IMR-90 (cell line): ENCODE data around the gene COX8C. TPM values are rescaled to one million over a fixed set of nuclear protein-coding genes. Genes with fewer than 3 reads are reported as not detected.

Source experiments
- ATAC-seq: fragments of 200-7000 bp; cut with Tn5 transposase; 2 replicates; pipeline ENCODE4 v1.9.1; 2020; ENCODE audit warnings: low read depth, mild to moderate bottlenecking, moderate library complexity
- BruUV-seq: library from RNA; stranded (reverse); fragments of 400-500 nt; replicated peaks from 2 replicates; lab custom pipeline; 2021; lab: Mats Ljungman, UMichigan
- CTCF ChIA-PET: fragments of 300-600 bp; formaldehyde crosslinking; extraction: SDS; loops from one replicate; lab custom pipeline; 2021; ENCODE audit warnings: antibody characterized with exemption; lab: Yijun Ruan, JAX
- POLR2A ChIA-PET: fragments of 300-600 bp; sonication (Branson Sonifier 250); formaldehyde crosslinking; loops from one replicate; lab custom pipeline; 2022; ENCODE audit warnings: antibody characterized with exemption; ENCODE audit not compliant: unreplicated experiment; lab: Charles Lee
- DNase-seq: peaks from one replicate; pipeline ENCODE4 v3.0.0; 2013
- H2AFZ ChIP-seq: replicated peaks from 2 replicates; pipeline ENCODE3; 2013; ENCODE audit warnings: low read length, mild to moderate bottlenecking; ENCODE audit not compliant: poor library complexity
- H2AK5ac ChIP-seq: 2 replicates; pipeline ENCODE4 v1.6.1; 2013; ENCODE audit warnings: low read depth, low read length, inconsistent platforms
- H2AK9ac ChIP-seq: replicated peaks from 2 replicates; pipeline ENCODE3; 2013; ENCODE audit warnings: mild to moderate bottlenecking, low read depth, low read length, moderate library complexity; ENCODE audit not compliant: poor library complexity
- H2BK120ac ChIP-seq: 2 replicates; pipeline ENCODE4 v1.6.1; 2013; ENCODE audit warnings: low read depth, low read length, inconsistent platforms
- H2BK15ac ChIP-seq: 3 replicates; pipeline ENCODE4 v1.6.1; 2013; ENCODE audit warnings: low read depth, low read length, inconsistent platforms
- H2BK20ac ChIP-seq: 2 replicates; pipeline ENCODE4 v1.6.1; 2013; ENCODE audit warnings: low read depth, mild to moderate bottlenecking, inconsistent platforms, low read length, moderate library complexity
- H2BK5ac ChIP-seq: 2 replicates; pipeline ENCODE4 v1.6.1; 2013; ENCODE audit warnings: mild to moderate bottlenecking, low read depth, low read length, inconsistent platforms; ENCODE audit not compliant: poor library complexity, severe bottlenecking
- H3K14ac ChIP-seq: replicated peaks from 2 replicates; pipeline ENCODE4 v1.6.1; 2013; ENCODE audit warnings: low read depth, low read length, inconsistent platforms
- H3K18ac ChIP-seq: 2 replicates; pipeline ENCODE4 v1.6.1; 2013; ENCODE audit warnings: low read depth, low read length, control low read depth
- H3K23ac ChIP-seq: 2 replicates; pipeline ENCODE4 v1.6.1; 2013; ENCODE audit warnings: low read depth, low read length, inconsistent platforms
- H3K27ac ChIP-seq: 2 replicates; pipeline ENCODE4 v1.5.1; 2013; ENCODE audit warnings: mild to moderate bottlenecking, control low read depth, low read length; ENCODE audit not compliant: insufficient read depth
- H3K27me3 ChIP-seq: 2 replicates; pipeline ENCODE4 v1.6.1; 2013; ENCODE audit warnings: low read length; ENCODE audit not compliant: control insufficient read depth, insufficient read depth
- H3K36me3 ChIP-seq: 2 replicates; pipeline ENCODE4 v1.6.1; 2013; ENCODE audit warnings: low read length, mixed read lengths; ENCODE audit not compliant: control insufficient read depth, insufficient read depth
- H3K4ac ChIP-seq: 2 replicates; pipeline ENCODE4 v1.6.1; 2013; ENCODE audit warnings: low read depth, low read length, inconsistent platforms
- H3K4me1 ChIP-seq: 2 replicates; pipeline ENCODE4 v1.6.1; 2013; ENCODE audit warnings: low read length, mixed read lengths; ENCODE audit not compliant: control insufficient read depth, insufficient read depth
- H3K4me2 ChIP-seq: 2 replicates; pipeline ENCODE4 v1.6.1; 2013; ENCODE audit warnings: low read depth, mild to moderate bottlenecking, control low read depth, low read length, moderate library complexity
- H3K4me3 ChIP-seq: 2 replicates; pipeline ENCODE4 v1.5.1; 2013; ENCODE audit warnings: low read depth, mild to moderate bottlenecking, control low read depth, low read length, moderate library complexity; ENCODE audit not compliant: insufficient read depth
- H3K56ac ChIP-seq: 2 replicates; pipeline ENCODE4 v1.6.1; 2013; ENCODE audit warnings: low read length, inconsistent platforms; ENCODE audit not compliant: insufficient read depth; ENCODE audit errors: extremely low read depth
- H3K79me1 ChIP-seq, 2 experiments: 2 replicates each; pipeline ENCODE4 v1.6.1; 2013; ENCODE audit warnings: low read length in 2 of 2, inconsistent platforms in 1 of 2, low read depth in 1 of 2
- H3K9ac ChIP-seq: 2 replicates; pipeline ENCODE4 v1.6.1; 2013; ENCODE audit warnings: low read depth, low read length, control low read depth
- H3K9me1 ChIP-seq: 2 replicates; pipeline ENCODE4 v1.6.1; 2013; ENCODE audit warnings: low read length, inconsistent platforms; ENCODE audit not compliant: insufficient read depth
- H3K9me3 ChIP-seq: 2 replicates; pipeline ENCODE4 v1.6.1; 2013; ENCODE audit warnings: low read length; ENCODE audit not compliant: control insufficient read depth, insufficient read depth
- H4K20me1 ChIP-seq: 2 replicates; pipeline ENCODE4 v1.6.1; 2013; ENCODE audit warnings: low read length, inconsistent platforms; ENCODE audit not compliant: insufficient read depth
- H4K5ac ChIP-seq: 2 replicates; pipeline ENCODE4 v1.6.1; 2013; ENCODE audit warnings: mild to moderate bottlenecking, low read depth, low read length, control low read depth
- H4K8ac ChIP-seq, 2 experiments: 2 replicates each; pipeline ENCODE4 v1.6.1; 2013; ENCODE audit warnings: low read depth in 2 of 2, low read length in 2 of 2, control low read depth in 1 of 2, inconsistent platforms in 1 of 2
- H4K91ac ChIP-seq: 2 replicates; pipeline ENCODE4 v1.6.1; 2013; ENCODE audit warnings: low read depth, low read length, inconsistent platforms; ENCODE audit not compliant: insufficient read depth
- BHLHE40 ChIP-seq: fragments of 150-350 bp; IDR thresholded peaks from 2 replicates; pipeline ENCODE4 v1.6.1; 2016; ENCODE audit warnings: mild to moderate bottlenecking, low read depth, low read length
- CEBPB ChIP-seq: IDR thresholded peaks from 2 replicates; pipeline ENCODE4 v1.6.1; 2012; ENCODE audit warnings: low read depth, low read length, improper control_type of control experiment
- FOS ChIP-seq: fragments of 150-350 bp; IDR thresholded peaks from 2 replicates; pipeline ENCODE4 v1.6.1; 2016; ENCODE audit warnings: low read depth, low read length
- MAFK ChIP-seq: IDR thresholded peaks from 2 replicates; pipeline ENCODE4 v1.6.1; 2012; ENCODE audit warnings: low read depth, low read length, improper control_type of control experiment
- MAZ ChIP-seq: IDR thresholded peaks from 2 replicates; pipeline ENCODE4 v1.6.1; 2012; ENCODE audit warnings: low read depth, mild to moderate bottlenecking, low read length, improper control_type of control experiment, moderate library complexity, borderline replicate concordance
- MXI1 ChIP-seq: IDR thresholded peaks from 2 replicates; pipeline ENCODE4 v1.6.1; 2012; ENCODE audit warnings: low read depth, mild to moderate bottlenecking, low read length, moderate library complexity, borderline replicate concordance
- NFE2L2 ChIP-seq: fragments of 150-350 bp; IDR thresholded peaks from 2 replicates; pipeline ENCODE4 v1.6.1; 2016; ENCODE audit warnings: low read depth, mild to moderate bottlenecking, low read length
- POLR2A ChIP-seq: IDR thresholded peaks from 2 replicates; pipeline ENCODE4 v1.6.1; 2012; ENCODE audit warnings: mild to moderate bottlenecking, low read depth, low read length
- RAD21 ChIP-seq: IDR thresholded peaks from 2 replicates; pipeline ENCODE4 v1.6.1; 2012; ENCODE audit warnings: low read length, improper control_type of control experiment
- SMC3 ChIP-seq: fragments of 150-350 bp; IDR thresholded peaks from 2 replicates; pipeline ENCODE4 v1.6.1; 2016; ENCODE audit warnings: low read depth, mild to moderate bottlenecking, antibody characterized with exemption, low read length, moderate library complexity
- USF2 ChIP-seq: fragments of 150-350 bp; IDR thresholded peaks from 2 replicates; pipeline ENCODE4 v1.6.1; 2017; ENCODE audit warnings: mild to moderate bottlenecking, antibody characterized with exemption, low read length, low read depth
- WGBS, 2 experiments: methylation state at CpG; one replicate each; pipeline versions ENCODE4 v1.1.5 to v1.1.7; 2013; ENCODE audit warnings: missing lambda C conversion rate in 2 of 2; ENCODE audit not compliant: insufficient read length in 1 of 2; ENCODE audit errors: extremely low coverage in 2 of 2; 5-methylcytosine and 5-hydroxymethylcytosine counted together
- dilution Hi-C: fragments of 300-500 bp; cut with HindIII; formaldehyde crosslinking; loops from one replicate; pipeline ENCODE4 v1.14.3; 2018; ENCODE audit warnings: low sequenced_read_pairs; ENCODE audit not compliant: unreplicated experiment
- in situ Hi-C: fragments of 300-500 bp; cut with MboI; formaldehyde crosslinking; loops from 3 replicates; pipeline ENCODE4 v1.14.3; 2019; ENCODE audit warnings: low sequenced_read_pairs, inconsistent platforms, mixed read lengths
- intact Hi-C: fragments of 100-400 bp; cut with micrococcal nuclease; formaldehyde crosslinking; loops from 2 replicates; pipeline ENCODE4 v1.10.0; 2022
- polyA plus RNA-seq, 3 experiments: library from polyadenylated mRNA; depleted of rRNA; stranded (reverse); fragments of >200 nt; gene quantifications; 2 replicates each; pipeline ENCODE4 v1.2.3, GENCODE V29; 2012; ENCODE audit warnings: low replicate concordance in 1 of 3
- total RNA-seq: library from RNA; depleted of rRNA; stranded (reverse); fragments of >200 nt; gene quantifications from 2 replicates; pipeline ENCODE4 v1.2.3, GENCODE V29; 2012
- TF ChIP-seq, protein P1 (sequence below): conservative IDR thresholded peaks from 2 replicates; pipeline ENCODE4 v1.5.1; 2012; ENCODE audit warnings: mild to moderate bottlenecking, low read depth, low read length, improper control_type of control experiment

Gene COX8C
- total and polyA plus RNA-seq, 2 of the 4 experiments (the other 2 are of a cell fraction), result not detected

DNA sequence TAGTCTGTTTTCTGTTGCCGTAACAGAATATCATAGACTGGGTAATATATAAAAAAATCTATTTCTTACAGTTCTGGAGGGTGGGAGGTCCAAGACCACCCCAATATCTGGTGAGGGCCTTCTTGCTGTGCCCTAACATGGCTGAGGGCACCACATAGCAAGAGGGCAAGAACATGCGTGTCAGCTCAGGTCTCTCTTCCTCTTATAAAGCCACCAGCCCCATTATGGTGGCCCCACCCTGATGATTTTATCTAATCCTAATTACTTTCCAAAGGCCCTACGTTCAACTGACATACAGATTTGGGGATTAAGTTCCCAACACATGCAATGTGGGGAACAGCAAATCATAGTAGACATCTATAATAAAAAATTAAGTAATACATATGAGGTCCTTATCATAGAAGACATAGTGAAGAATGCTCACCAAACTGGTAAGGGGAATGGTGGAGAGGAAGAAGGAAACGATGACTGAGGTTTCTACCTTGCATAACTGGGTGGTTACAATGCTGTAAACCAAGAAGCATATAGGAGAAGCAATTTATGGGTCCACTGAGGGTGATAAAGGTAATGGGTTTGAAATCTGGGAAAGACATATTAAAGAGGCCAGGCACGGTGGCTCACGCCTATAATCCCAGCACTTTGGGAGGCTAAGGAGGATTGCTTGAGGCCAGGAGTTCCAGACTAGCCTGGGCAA, 41.1 kb upstream of the COX8C start:
- Histone ChIP-seq H4K91ac (no peak overlapping the region), H3K4me1 (peaks cover 12% of the 10 kb centered on the region), H2BK15ac (no peak overlapping the region), H3K23ac (no peak overlapping the region), H2AK5ac (no peak overlapping the region; the same call in 1 of the 2 replicates), H3K9me3 (no peaks in the 10 kb centered on the region), H3K9me1 (peaks cover 17% of the 10 kb centered on the region), H3K14ac (no peak overlapping the region), H3K4me2 (no peak overlapping the region), H2AFZ (no peak overlapping the region), H3K18ac (no peak overlapping the region), H4K5ac (no peak overlapping the region), H2BK5ac (no peak overlapping the region), H4K8ac (no peak overlapping the region), H2BK20ac (no peak overlapping the region), H3K27ac (no peak overlapping the region), H3K4me3 (no peak overlapping the region), H2BK120ac (no peak overlapping the region), H4K20me1 (peaks cover 34% of the 10 kb centered on the region), H3K56ac (no peak overlapping the region), H2AK9ac (no peak overlapping the region), H3K9ac (no peak overlapping the region), H3K79me1 (peaks cover 34 to 73% of the 10 kb centered on the region in 2 experiments), H3K4ac (no peak overlapping the region), H3K36me3 (0 out of 2 replicates have a peak, but pooled peaks cover 1% of the 10 kb centered on the region), H3K27me3 (no peaks in the 10 kb centered on the region)
- CTCF ChIA-PET, result no interaction called here
- no peak for TF ChIP-seq BHLHE40
- TF ChIP-seq RAD21, result no peak
- no peak for TF ChIP-seq MAFK
- TF ChIP-seq USF2, result no peak
- TF ChIP-seq SMC3, result no peak
- TF ChIP-seq MAZ, result no peak
- TF ChIP-seq, protein P1, sequence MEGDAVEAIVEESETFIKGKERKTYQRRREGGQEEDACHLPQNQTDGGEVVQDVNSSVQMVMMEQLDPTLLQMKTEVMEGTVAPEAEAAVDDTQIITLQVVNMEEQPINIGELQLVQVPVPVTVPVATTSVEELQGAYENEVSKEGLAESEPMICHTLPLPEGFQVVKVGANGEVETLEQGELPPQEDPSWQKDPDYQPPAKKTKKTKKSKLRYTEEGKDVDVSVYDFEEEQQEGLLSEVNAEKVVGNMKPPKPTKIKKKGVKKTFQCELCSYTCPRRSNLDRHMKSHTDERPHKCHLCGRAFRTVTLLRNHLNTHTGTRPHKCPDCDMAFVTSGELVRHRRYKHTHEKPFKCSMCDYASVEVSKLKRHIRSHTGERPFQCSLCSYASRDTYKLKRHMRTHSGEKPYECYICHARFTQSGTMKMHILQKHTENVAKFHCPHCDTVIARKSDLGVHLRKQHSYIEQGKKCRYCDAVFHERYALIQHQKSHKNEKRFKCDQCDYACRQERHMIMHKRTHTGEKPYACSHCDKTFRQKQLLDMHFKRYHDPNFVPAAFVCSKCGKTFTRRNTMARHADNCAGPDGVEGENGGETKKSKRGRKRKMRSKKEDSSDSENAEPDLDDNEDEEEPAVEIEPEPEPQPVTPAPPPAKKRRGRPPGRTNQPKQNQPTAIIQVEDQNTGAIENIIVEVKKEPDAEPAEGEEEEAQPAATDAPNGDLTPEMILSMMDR, result no peak
- TF ChIP-seq CEBPB, result no peak
- no peak for TF ChIP-seq NFE2L2
- no peak for TF ChIP-seq MXI1
- no peak for TF ChIP-seq FOS
- no peak for TF ChIP-seq POLR2A
- dilution Hi-C loops (no loop called here), in situ Hi-C loops (loop anchor here (25.0 kb wide), 1 partner anchor 1794 kb away; the partner anchor contains the start of gene PPP4R3A), intact Hi-C loops (no loop called here)
- no CpG with 5 or more reads among the region's 6 CpGs for WGBS, 2 experiments
- ATAC-seq, result no peak
- POLR2A ChIA-PET, result no interaction called here
- no TSS peak for BruUV-seq
- no peak for DNase-seq
